ENCODE results near the gene PSRC1.

DNA sequence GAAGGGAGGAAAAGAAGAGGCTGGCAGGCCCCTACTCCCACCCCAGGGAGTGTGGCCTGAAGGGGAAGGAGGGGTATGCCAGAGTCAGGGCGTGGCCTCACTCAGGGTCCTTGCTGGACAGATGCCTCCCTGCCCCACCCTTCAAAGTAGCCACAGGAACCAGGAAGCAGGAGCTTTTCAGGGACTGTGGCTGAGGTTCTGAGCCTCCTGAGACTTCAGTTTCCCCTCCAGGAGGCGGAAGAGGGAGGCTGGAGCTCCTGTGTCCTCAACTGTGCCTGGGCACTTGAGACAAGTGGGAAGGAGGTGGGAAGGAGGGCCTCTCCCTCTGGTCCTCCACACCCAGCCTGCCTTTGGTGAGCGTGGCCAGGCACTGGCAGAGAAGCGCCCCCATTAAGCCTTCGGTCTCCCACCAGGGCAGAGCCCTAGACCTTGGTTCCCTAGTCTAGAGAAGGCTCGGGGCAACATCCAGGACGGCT is 28.3 kb downstream of the PSRC1 start:
- TF ChIP-seq CTCF (conservative IDR thresholded peaks at IDR 0.05; ENCODE audit: low read depth in 2 of 2) (no peak), POLR2AphosphoS5 (IDR thresholded peaks at IDR 0.05; ENCODE audit: low read depth) (no peak), STAT1 (IDR thresholded peaks at IDR 0.05; ENCODE audit: unreplicated experiment) (no peak), EZH2phosphoT487 (IDR thresholded peaks at IDR 0.05; ENCODE audit: unreplicated experiment) (no peak)
- TF ChIP-seq, protein P1, sequence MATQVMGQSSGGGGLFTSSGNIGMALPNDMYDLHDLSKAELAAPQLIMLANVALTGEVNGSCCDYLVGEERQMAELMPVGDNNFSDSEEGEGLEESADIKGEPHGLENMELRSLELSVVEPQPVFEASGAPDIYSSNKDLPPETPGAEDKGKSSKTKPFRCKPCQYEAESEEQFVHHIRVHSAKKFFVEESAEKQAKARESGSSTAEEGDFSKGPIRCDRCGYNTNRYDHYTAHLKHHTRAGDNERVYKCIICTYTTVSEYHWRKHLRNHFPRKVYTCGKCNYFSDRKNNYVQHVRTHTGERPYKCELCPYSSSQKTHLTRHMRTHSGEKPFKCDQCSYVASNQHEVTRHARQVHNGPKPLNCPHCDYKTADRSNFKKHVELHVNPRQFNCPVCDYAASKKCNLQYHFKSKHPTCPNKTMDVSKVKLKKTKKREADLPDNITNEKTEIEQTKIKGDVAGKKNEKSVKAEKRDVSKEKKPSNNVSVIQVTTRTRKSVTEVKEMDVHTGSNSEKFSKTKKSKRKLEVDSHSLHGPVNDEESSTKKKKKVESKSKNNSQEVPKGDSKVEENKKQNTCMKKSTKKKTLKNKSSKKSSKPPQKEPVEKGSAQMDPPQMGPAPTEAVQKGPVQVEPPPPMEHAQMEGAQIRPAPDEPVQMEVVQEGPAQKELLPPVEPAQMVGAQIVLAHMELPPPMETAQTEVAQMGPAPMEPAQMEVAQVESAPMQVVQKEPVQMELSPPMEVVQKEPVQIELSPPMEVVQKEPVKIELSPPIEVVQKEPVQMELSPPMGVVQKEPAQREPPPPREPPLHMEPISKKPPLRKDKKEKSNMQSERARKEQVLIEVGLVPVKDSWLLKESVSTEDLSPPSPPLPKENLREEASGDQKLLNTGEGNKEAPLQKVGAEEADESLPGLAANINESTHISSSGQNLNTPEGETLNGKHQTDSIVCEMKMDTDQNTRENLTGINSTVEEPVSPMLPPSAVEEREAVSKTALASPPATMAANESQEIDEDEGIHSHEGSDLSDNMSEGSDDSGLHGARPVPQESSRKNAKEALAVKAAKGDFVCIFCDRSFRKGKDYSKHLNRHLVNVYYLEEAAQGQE (IDR thresholded peaks at IDR 0.05; ENCODE audit: unreplicated experiment) = no peak

All from GM23338 (cell line).